NCI-H146 treated with DMSO at 0.1 percent for 48 hours (cell line): Measurements from ENCODE around the gene TRPC4.
"Not testable (repeated sequence)": the region's sequence is repeated elsewhere in the genome, so short reads cannot be mapped to it uniquely, and the experiment has no call there.

Experiments
- DNase-seq: peaks from one replicate; lab custom pipeline; 2025; ENCODE audit not compliant: unreplicated experiment; lab: John Stamatoyannopoulos, UW

The TRPC4 gene

DNA sequence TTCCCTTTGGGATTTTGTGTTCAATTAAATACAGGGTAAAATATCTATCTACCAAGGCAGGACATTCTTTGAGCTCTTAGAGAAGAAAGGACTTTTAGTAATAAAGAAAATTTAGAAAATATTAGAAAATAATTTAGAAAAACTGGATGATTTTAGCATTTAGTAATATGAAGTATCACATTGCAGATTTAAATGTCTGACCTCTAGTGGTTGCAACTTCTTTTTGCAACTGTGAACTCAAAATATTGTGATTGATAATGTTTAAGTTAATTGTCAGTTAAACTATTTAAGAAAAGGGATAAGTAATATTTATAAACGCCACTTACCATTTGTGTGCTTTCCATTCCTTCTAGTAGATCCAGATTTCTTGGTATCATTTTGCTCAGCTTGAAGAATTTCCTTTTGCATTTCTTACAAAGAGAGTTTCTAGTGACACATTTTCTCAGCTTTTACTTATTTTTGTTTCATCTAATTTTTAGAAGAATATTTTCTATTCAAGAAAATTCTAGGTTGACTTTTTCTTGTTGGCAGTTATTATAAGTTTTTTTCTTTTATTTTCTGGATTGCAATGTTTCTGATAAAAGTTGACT is 260.7 kb downstream of the TRPC4 start:
- no peak for DNase-seq

DNA sequence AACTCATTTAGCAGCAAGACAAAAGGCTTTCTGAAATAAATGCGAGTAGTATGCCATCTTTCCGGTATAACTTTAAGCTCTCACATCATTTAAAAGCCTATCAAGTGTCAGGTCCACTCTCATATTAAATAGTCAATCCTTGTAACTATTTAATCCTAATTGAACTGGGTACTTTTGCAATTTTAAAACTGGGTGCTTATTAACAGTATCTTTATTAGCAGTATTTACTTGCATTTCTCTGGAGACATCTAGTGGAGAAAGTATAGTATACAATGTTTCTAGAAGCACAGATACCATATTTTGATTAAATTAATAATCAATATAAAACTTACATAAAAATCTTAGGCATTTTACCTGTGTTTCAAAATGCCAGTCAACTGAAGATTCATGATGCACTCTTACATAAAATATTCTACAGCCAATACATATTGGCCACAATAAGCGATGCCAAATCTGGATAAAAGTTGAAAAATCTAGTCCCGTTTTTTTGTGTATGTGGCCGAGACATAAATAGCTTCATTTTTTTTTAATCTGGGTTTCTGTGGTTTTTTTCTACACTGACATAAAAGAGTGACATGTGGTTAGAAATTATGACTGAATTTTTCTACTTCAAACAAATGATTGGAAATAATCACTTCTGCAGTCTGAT is 266.7 kb downstream of the TRPC4 start:
- DNase-seq: no peak

DNA sequence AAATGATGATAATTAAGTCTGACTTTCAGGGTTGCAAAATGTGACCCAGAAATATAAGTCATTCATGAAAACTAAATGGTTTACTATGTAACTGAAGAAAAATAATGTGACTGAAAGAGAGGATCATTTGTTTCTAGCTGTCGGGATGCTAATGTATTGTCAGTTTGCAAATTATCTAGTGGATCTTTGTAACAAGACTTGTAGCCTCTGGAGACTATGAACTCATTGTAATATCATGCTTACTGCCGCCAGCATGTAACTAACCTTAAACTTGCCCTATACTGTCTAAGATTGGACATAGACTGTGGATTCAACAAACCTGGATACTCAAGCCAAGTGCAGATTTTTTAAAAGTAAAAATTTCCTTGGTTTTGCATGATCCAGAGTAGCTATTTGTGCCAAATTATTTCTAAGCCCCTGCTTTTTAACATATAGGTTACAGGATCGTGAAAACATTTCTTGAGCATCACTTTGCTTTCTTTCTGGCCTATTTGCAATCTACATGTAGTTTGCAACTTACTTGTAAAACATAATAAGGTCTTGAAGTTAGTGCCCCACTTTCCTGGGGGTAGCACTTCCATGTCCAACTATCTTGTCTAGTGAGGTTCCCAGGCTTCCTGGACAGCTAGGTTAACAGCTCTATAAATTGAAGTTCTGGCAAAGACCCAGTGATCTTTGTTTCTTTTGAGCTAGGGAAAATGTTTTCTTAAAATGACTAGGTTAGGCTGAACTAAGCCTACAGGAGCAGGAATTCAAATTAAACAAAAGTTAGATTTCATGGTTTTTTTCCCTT is 267.7 kb downstream of the TRPC4 start:
- DNase-seq: no peak

DNA sequence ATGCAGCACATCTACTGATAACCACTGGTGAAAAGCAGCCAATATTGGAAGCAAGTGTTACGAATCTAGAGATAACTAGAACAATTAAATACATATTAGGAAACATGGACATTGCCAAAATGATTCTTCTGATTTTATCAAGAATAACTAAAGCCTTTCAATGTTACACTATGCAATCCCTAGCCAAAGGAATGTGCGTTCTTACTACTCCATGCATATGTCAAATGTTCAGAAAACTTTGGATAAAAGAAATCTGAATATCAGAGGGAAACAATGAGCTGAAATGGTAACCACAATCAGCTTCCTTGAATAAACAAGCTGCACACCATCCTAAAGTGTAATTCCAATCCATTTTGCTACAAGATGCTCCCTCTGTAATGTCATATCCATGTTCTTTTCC is 270.1 kb downstream of the TRPC4 start:
- no peak for DNase-seq

DNA sequence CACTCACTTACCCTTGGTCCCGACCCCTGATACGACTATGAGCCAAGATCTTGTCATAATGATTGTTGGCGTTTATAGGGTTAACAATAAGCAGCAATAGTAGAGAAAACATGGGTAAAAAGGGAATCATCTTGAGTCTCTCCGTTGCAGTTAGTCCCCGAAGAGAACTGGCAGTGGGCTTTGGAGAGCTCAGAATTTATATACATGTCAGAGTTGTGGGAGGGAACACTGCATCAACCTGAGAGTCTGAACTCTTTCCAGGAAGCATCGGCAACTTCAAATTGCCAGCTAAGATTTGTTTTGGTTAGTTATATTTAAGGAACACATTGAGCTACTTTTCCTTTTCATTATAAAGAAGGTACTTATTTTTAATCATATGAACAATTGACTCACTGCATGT is 271.0 kb downstream of the TRPC4 start, which contains the start of gene POSTN:
TSS of gene POSTN (minus strand) at position 172 of the 400 bp plus-strand sequence. CDS start at position 130, 42 bp downstream.
- no peak for DNase-seq

DNA sequence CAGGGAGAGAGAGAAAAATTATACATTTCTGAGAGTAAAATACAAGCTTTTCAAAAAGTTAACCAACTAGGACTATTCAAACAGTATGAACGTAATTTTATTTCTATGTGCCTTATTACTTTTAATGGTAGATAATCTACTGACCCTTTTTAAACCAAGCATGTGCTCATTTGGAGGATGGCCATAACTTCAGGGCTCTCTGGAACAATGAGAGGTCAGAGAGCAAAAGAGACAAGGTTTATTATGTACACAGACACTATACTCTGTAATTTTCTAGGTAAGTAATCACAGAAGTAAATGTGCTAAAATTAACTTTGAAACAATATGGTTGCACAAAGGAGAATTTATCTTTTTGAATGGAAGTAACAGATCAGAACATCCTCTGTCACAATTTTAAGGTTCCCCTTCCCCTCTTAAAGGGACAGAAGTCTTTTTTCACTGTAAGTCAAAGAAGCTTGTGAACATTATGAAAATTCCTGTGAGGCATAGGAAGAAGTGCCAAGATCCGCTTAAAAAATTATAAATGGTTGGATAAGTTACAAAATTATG is 272.0 kb downstream of the TRPC4 start:
- no peak for DNase-seq

DNA sequence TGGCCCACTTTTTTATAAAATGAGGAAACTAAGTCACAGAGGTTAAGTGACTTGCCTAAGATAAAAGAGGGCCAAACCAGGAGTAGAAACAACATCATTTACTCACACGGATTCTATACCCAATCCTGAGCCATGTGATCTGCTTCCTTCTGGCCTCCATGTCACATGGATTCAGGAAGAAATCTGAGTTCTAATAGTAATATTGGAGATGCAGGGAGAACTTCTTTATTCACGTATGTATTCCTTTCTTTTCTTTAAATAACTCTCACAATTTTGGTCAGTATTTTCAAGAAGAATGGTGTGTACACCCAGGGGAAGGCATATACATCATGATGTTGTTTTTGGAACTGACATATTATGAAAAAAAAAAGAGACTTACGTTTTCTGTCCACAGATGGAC is 272.8 kb downstream of the TRPC4 start:
- DNase-seq: no peak

DNA sequence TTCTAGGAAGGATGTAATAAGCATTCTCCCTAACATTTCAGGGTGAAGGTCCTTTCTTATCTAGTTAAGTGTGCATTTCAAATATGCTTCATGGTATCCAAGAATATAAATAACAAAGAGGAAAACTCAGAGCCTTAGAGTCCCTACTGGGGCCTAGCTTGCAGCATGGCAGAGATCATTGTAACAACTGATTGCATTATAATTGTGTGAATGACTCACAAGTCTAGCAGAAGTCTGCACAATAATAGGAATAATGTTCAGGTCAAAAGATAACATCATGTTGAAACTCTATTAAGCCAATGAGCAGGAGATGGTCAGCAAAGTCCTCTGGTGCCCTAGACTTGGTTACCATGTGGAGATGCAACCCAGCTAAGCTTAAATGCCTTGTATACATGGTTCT is 274.4 kb downstream of the TRPC4 start:
- DNase-seq: no peak

DNA sequence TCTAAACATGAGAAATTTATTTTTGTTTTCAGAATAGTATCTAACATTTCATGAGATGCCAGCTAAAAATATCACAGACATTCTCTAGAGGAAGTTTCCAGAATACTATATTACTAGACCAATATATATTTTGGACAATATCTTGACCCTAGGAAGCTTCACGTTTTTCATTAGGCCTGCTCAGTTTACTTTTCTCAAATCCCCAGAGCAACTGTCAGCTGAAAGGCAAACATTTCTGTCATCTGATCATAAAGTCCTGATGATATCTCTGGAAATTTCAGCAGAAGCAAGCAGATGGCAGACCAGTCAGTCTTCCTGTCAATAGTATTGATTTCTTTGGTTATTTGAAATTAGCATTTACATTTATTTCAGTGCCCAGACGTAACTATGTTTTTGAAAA is 275.0 kb downstream of the TRPC4 start:
- no peak for DNase-seq

DNA sequence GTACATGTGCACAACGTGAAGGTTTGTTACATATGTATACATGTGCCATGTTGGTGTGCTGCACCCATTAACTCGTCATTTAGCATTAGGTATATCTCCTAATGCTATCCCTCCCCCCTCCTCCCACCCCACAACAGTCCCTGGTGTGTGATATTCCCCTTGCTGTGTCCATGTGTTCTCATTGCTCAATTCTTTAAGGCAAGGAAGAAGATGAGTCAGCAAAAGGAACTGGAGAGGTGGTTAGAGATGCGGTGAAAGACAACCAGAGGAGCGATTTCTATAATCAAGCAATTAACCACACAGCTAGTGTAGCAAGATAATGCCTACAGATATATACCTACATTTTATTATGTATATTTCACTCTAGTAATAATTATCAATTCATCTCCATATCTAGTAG is 280.2 kb downstream of the TRPC4 start:
- DNase-seq: not testable (repeated sequence)

DNA sequence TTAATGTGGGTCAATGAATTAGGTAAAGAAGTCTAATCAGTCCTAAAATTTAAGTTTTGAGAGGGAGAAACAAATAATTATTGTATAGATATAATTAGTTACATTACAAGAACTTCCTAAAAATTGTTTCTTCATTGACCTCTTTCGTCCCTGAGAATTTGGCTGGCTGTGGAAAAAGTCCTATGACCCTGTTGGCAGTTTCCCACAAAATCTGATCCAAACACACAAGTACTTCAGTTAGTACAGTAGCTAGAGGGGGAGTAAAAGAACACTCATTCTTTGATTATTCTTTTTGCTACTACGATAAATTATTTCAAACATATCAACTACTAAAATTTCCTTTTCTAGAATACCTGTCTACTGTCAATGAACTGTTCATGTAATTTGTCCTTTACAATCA is 282.3 kb downstream of the TRPC4 start:
- no peak for DNase-seq
